Measurements from ENCODE around the gene COLGALT1. TPM values are rescaled to one million over a fixed set of nuclear protein-coding genes. Genes with fewer than 3 reads are reported as not detected.
"Not testable (repeated sequence)": the region's sequence is repeated elsewhere in the genome, so short reads cannot be mapped to it uniquely, and the experiment has no call there.

COLGALT1 gene
- total and polyA plus RNA-seq, 9 of the 15 experiments (the other 6 are each of a cell fraction or from before 2014, with no cell fraction given) = 4.9 to 119 (median 82.6) TPM

- peaks cover 3 to 13% of the 10 kb centered on the region in 2 experiments for H3K4me1 ChIP-seq (replicated peaks in 1 of 2; ENCODE audit: control insufficient read depth in 2 of 2, insufficient read depth in 2 of 2, low read length in 2 of 2)
- H2AFZ ChIP-seq (ENCODE audit: low read depth, low read length); CTCF ChIA-PET (ENCODE audit: low intra/inter-chr PET ratio); FAIRE-seq; H3K27ac ChIP-seq (ENCODE audit: extremely low read depth, low read depth, low read length); in situ Hi-C loops (cut with MboI); H3K9me1 ChIP-seq (ENCODE audit: control insufficient read depth, insufficient read depth, low read length); DNase-seq (ENCODE audit: extremely low read depth in 1 of 4, low spot score in 3 of 4); POLR2A ChIA-PET; intact Hi-C loops (cut with micrococcal nuclease); H3K27me3 ChIP-seq (ENCODE audit: control insufficient read depth in 2 of 2, insufficient read depth in 2 of 2, low read length in 2 of 2); H3K4me2 ChIP-seq (ENCODE audit: insufficient read depth, low read length); BruUV-seq (replicated peaks); ATAC-seq; H3K9ac ChIP-seq (ENCODE audit: insufficient read depth in 1 of 2, low read depth in 2 of 2, low read length in 2 of 2); H3K4me3 ChIP-seq; H3K9me3 ChIP-seq (replicated peaks; ENCODE audit: control insufficient read depth, insufficient read depth, low read depth, low read length); H3K79me2 ChIP-seq (ENCODE audit: control insufficient read depth, insufficient read depth, low read length): not testable (repeated sequence)
- H4K20me1 ChIP-seq (replicated peaks; ENCODE audit: control insufficient read depth, insufficient read depth, low read length) = peaks cover 12% of the 10 kb centered on the region
- H3K36me3 ChIP-seq (ENCODE audit: control insufficient read depth, insufficient read depth, low read length) = peaks cover 27% of the 10 kb centered on the region; the same call in 2 of the 3 replicates
- 4% methylated on average over 7 of the region's 7 CpGs for WGBS (ENCODE audit: insufficient coverage, low coverage, missing lambda C conversion rate)
- TF ChIP-seq FOSL1 (tag; conservative IDR thresholded peaks at IDR 0.05) (peak; percentile 66), BCOR (IDR thresholded peaks at IDR 0.05) (peak; percentile 24; the same call in 1 of the 2 replicates), ARID1B (IDR thresholded peaks at IDR 0.05) (peak; percentile 53), CBFA2T3 (IDR thresholded peaks at IDR 0.05) (0 out of 2 replicates have a peak, but pooled peaks have one; percentile 7), ZEB2 (IDR thresholded peaks at IDR 0.05) (peak; percentile 57; the same call in 1 of the 2 replicates), SMARCE1 (IDR thresholded peaks at IDR 0.05) (peak; percentile 66), DPF2 (IDR thresholded peaks at IDR 0.05) (0 out of 2 replicates have a peak, but pooled peaks have one; percentile 20)
- TF ChIP-seq, protein P1, sequence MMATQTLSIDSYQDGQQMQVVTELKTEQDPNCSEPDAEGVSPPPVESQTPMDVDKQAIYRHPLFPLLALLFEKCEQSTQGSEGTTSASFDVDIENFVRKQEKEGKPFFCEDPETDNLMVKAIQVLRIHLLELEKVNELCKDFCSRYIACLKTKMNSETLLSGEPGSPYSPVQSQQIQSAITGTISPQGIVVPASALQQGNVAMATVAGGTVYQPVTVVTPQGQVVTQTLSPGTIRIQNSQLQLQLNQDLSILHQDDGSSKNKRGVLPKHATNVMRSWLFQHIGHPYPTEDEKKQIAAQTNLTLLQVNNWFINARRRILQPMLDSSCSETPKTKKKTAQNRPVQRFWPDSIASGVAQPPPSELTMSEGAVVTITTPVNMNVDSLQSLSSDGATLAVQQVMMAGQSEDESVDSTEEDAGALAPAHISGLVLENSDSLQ (IDR thresholded peaks at IDR 0.05) = peak; percentile 27; the same call in 1 of the 2 replicates
Observed at GRCh38 chr19:17585395-17585794, 29.9 kb downstream of the COLGALT1 start.

Data from K562 (cell line).